ENCODE measurements around the gene PITPNM3.

DNA sequence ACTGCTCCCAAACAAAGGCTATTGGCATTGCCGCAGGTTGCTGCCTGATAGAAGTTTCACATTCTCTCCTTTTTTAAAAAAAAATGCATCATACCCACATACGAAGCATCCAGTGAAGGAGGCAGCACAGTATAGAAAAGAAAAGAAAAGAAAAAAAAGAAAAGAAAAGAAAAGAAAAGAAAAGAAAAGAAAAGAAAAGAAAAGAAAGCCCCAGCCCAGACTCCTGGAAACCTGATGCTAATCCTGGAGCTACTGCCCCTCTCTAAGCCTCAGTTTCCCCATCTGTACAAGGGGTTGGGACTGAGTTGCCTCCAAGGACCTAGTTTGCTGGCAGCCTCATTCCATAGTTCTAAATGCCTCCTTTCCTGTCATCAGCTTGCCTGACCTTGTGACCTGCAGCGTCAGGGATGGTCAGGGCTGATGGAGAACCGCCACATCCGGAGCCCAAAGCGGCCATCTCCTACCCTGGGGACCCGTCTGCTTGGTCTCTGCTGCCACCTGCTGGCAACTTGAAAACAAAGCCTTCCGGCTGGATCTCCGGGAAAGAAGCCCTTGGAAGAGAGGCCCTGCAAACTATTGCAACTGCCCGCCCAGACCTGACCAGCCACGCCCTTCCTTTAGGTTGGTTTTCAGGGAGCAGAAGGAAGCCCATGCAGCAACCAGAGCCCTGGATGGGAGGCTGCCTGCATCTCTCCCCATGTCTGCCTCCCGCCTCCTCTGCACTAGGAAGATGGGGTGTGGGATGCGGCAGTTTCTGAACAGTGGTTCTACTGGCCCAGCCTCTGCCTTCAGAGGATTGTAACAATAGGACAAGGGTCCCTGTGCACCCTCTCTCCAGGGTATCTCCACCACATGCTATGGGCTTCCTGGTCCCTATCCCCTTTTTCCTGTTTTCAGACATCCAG lies 134.4 kb downstream of the PITPNM3 start:
- TF ChIP-seq POLR2A (IDR thresholded peaks at IDR 0.05; ENCODE audit: low read length) (no peak), GATA1 (IDR thresholded peaks at IDR 0.05; ENCODE audit: low read depth, low read length) (no peak)
